Activated CD4-positive, alpha-beta T cell treated with anti-CD3 and anti-CD28 coated beads, Interleukin-10, Interleukin-2, amounts not matched to agents 100 ng/mL and 50 ng/mL, durations not matched to agents 16 hours and 8 hours (primary cell): ENCODE results near the gene ERC1.
"Not testable (repeated sequence)": the region's sequence is repeated elsewhere in the genome, so short reads cannot be mapped to it uniquely, and the experiment has no call there.

ENCODE experiments used
- DNase-seq: peaks from one replicate; pipeline ENCODE4 v3.0.0-alpha.2; 2020

Gene ERC1

DNA sequence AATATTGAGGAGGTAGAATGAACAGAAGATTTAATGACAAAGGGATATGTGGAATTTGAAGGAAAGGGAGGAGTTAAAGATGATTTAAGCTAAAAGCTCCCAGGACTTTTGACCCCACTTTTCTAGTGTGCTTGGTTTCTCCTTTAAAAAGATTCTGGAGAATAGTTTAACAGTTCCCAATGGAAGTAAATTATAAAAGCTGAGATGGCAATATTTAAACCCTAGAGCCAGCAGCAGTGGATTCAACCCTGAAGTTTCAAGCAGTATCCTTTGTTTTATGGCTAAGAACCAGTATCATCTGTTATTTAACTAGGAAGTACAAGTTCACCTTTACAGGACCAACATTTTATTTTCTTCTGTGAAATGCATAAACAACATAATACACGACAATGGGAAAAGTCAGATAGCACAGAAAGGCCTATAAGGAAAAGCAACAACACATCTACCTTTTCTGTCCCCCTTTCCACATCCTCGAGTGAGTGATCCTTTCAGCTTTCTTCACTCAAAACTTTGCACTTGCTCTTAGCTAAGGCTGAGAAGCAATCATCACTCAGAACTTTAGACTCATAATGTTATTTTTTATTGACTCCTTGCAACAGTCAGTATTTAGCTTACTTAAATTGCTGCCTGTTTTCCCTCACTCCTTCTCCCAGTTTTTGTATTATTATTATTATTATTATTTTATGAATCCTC, 338.9 kb downstream of the ERC1 start:
- no peak for DNase-seq

DNA sequence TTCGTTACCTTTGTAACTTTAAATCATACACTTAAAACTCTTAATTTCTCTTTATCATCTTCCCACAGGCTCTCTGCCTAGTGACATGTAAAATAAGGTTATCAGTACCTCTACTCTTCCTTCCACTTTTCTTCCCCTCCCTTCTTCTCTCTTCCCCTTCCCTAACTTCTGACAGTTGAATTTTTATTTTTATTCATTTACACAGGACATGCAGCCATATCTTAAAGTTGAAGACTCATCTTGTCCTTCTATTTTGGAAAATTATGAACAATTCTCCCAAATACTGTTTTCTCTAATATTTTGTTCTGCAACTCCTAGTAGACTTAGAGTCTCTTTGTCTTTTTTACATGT, 339.4 kb downstream of the ERC1 start:
- DNase-seq, result no peak

DNA sequence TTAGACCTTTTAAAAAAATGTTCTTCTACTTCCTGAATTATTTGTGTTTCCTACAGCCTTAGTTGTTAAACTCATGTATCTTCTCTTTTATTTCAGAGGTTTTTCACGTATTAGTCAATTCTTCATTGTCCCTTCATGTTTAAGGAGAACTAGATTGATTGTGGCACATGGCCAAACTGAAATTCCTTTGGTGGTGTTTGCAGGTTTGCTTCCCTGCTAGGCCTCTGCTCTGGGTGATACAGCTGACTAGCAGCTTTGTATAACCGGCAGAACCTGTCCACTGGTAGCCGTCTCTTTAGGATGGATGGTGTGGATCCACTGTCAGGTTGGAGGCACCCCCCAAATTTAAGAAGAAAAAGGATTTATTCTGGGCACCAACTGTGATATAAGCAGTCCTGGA, 341.3 kb downstream of the ERC1 start:
- no peak for DNase-seq

DNA sequence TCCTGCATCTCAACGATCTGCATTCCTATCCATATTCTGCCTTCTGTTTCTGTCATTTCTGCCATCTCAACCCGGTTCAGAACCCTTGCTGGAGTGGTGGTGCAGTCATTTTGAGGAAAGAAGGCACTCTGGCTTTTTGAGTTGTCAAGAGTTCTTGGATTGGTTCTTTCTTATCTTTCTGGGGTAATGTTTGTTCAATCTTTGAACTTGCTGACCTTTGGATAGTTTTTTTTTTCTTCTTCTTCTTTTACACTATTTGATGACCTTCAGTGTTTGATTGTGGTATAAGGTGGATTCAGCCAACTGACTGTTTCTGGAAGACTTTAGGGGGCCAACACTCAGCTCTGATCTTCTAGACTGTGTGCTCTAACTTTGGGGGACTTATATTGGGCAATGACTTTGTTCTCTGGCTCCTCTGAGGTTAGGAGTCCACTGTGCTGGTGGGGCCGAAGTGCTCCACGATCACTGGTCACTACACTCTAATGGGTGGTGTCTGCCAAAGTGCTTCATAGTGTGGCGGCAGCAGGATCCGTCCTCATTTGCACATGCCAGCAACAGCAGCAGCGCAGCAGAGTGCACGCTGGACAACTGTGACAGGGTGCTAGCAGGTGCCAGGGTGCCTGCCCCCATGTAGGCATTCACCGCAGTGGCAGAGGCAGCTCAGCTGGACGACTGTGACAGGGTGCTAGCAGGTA, 347.6 kb downstream of the ERC1 start:
- DNase-seq, result no peak

DNA sequence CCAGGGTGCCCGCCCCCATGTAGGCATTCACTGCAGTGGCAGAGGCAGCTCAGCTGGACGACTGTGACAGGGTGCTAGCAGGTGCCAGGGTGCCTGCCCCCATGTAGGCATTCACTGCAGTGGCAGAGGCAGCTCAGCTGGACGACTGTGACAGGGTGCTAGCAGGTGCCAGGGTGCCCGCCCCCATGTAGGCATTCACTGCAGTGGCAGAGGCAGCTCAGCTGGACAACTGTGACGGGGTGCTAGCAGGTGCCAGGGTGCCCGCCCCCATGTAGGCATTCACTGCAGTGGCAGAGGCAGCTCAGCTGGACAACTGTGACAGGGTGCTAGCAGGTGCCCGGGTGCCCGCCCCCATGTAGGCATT, 348.1 kb downstream of the ERC1 start:
- DNase-seq, result not testable (repeated sequence)

DNA sequence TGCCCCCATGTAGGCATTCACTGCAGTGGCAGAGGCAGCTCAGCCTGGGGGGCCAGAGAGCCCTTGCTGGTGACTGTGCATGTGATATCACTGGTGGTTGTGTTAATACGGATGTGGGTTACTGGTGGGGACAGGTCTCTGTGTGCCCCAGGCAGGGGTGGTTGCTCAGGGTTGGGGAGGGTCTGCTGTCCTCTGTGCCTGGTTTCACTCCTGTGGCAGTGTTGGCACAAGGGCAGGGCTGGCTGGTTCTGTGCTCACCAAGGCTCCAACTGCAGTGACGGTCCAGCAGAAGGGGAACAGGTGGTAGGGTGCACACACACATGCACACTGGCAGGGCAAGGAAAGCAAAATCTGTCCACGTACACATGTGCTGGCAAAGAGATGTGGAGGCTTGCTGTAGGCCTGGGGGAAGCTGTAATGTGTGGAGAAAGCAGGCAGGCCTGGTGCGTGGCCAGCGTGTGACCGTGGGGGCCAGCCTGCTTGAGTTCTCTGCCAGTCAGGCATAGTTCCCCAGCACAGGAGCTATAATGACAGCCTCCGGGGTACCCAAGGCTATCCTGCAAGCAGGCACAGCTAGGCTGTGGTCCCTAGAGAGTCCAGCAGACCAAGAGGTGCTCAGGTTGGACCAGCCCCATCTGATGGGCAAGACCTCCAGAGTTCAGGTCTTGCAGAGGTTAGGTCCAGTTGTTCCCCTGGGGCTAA, 348.7 kb downstream of the ERC1 start:
- no peak for DNase-seq

DNA sequence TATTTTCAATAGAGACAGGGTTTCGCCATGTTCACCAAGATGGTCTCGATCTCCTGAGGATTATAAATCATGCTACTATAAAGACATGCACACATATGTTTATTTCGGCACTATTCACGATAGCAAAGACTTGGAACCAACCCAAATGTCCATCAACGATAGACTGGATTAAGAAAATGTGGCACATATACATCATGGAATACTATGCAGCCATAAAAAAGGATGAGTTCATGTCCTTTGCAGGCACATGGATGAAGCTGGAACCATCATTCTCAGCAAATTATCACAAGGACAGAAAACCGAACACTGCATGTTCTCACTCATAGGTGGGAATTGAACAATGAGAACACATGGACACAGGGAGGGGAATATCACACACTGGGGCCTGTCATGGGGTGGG, 350.2 kb downstream of the ERC1 start:
- not testable (repeated sequence) for DNase-seq

DNA sequence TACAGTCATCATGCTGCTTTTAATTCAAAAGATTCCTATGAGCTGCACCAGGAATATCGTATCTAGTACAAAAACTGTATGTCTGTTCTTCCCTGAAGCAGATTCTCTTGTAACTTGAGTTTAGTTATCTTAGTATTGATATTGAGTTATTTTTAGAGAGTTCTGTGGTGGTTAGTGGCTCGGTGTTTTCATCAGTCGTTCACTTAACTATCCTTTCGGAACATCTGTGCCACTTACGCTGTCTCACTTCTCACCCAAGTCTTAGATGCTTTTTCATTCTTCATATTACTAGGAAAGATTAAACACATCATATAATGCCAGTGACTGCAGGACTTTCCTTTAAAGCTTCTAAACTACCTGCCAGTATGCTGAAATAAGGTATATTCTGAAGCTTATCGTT, 352.4 kb downstream of the ERC1 start:
- DNase-seq, result no peak

DNA sequence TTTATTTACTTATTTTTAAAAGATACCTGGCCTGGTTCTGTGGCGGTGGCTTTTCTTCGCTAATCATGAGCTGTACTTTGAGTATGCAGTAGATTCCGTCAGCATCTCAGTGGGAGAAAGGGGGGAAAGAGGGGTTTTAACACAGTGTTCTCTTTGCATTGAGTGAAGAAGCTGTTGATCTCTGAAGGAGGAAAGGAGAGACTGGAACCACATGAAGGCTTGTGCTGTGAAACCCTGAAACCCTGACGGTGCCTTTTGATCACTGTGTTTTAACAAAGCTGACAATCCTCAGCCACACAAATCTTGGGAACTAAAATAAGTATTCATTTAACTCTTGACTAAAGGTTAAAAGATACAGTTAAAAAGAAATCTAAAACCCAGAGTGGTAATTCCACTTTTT, 353.2 kb downstream of the ERC1 start:
- no peak for DNase-seq

DNA sequence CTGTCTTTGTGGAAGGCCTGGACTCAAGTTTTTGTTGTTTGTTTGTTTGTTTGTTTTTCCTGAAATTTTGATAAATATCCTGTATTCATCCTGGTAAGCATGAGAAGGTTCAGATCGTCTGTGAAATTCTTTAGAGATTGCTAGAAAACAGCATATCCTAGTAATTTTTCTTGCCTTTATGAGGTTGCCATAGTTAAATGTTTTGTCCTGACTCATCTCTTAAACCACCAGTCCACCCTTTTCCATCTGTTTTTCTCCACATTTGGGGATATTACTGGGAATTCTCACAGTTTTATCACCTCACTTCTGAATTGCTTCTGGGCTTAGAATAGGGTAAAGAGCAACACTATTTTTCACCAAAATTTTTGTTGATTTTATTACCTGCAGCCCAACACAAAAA, 355.1 kb downstream of the ERC1 start:
- DNase-seq, result no peak

DNA sequence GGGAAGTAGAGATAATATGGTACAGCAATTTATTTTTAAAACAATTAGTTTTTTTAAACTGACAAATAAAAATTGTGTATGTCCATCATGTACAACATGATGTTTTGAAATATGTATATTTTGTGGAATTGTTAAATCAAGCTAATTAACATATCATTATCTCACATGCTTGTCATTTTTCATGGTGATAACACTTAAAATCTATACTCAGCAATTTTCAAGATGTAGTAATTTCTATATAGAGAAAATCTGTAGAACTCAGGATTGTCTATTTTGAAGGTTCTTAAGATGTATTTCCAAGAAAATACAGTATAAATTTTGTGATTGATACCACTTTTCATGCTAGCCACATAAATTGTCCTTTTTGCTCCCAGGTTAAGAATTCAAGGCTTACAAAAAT, 356.3 kb downstream of the ERC1 start:
- no peak for DNase-seq

DNA sequence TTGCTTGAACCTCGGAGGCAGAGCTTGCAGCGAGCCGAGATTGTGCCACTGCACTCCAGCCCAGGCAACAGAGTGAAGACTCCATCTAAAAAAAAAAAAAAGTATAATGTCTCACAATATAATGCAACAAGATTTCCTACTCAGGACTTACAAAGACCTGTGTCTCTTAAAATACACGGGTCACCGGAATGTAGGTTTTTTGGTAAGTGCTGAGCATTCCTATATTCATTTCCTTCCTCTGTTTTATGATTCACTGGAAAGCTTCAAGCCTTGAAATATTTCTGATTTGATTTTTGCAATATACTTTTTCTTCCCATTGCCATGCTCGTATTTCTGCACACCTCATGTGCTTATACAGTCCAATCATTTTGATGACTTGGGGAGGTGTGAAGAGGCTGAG, 357.6 kb downstream of the ERC1 start:
- DNase-seq, result no peak

DNA sequence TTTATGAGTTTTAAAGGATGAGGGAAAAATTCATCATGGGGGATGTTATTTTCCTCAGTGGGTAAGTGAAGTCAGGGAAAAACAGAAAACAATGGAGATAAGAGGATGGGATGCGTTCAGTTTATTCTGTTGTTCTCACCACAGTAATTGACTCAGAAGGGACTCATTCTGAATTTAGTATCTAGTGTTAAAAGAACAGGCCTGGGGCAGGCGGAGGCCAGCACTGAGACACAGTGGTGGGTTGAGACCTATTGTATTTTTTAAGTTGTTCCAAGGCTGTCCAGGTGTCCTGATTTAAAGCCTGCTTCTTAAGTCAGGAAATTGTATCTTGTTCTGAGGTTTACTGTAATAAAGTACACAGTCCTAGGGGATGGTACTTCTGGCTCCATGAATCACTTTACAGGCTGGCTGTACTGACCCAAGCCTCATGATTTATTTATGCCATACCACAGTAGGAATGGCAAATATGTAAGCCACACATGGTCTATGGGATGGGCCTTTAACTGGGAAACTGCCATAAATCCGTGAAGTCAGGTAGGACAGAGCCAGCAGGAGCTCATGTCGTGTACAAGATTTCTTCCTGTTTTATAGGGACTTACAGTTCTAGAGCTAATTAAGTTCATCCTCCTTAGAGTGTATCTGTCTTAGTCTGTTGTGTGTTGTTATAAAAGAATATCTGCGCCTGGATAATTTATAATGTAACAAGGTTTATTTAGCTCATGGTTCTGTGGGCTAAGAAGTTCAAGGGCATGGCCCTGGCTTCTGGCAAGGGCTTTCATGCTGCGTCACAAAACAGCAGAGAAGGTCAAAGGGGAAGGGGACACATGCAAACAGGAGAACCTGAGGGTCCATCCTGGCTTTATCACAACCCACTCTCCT, 359.3 kb downstream of the ERC1 start:
- no peak for DNase-seq

DNA sequence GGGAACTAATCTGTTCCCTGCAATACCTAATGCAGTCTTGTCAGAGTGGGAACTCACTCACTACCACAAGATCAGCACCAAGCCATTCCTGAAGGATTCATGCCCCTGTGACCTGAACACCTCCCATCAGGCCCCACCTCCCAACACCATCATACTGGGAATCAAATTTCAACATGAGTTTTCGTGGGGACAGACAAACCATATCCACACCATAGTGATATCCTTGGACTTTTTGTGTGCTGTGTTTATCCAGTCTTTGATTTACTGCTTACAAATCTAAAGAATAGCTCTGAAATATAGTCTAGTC, 359.9 kb downstream of the ERC1 start:
- no peak for DNase-seq

DNA sequence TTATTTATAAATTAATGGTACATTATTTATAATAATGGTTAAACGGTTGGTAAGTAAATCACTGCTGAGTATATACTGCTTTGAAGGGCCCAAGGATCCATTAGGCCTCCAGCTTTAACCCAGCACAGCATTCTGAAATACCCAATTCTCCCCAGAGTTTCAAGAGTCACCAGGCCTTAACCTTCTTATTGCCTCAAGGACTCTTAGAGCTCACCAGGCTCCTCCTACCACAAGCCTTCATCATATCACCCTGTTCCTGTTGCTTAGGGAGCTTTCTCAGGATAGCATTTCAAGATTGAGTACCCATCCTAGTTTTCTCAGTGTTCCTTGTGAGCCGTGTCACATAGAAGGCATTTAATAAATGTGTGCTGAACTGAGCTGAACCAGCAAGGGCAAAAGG, 360.9 kb downstream of the ERC1 start:
- DNase-seq, result no peak

DNA sequence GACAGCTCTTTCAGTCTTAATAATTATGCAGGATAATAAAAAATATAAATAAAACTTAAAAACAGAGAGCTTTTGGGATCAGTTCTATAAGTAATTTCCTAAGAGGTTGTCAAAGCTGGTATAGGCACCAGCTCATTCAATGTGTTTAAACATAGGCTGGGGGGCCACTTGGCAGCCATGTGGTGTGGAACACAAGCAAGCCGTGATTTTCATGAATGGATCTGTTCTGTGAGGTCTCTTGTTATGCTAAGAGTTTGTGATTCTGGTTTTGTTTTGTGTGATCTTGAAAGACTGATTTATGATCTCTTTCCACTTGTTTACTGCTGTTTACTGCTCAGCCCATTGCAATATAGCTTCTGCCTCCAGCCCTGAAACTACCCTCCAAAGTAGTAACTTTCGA, 362.4 kb downstream of the ERC1 start:
- DNase-seq, result no peak

DNA sequence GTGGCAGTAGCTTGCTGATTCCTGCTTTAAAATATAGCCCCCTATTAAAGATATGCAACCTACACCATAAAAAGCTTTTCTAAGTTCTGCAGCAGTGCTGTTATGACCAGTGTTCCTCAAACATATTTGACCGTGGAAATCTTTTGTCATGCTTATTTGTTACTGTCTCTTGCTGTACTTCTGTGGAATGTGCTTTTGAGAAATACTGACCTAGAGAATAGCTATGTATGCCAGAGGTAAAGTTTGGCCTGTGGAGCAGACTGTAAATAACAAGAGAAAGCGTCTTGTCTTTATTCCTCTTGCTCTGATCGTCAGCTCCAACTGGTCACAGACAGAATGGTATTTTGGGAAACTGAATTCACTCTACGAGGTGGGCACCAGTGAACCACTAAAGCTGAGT, 364.4 kb downstream of the ERC1 start:
- DNase-seq, result no peak

DNA sequence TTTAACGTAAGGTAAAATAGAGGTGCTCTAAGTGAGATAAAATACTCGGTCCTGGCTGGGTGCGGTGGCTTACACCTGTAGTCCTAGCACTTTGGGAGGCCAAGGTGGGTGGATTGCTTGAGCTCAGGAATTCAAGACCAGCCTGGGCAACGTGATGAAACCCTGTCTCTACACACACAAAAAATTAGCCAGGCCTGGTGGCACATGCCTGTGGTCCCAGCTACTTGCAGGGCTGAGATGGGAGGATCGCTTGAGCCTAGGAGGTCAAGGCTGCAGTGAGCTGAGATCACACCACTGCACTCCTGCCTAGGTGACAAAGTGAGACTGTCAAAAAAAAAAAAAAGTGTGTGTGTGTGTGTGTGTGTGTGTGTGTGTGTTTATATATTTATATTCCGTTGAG, 364.8 kb downstream of the ERC1 start:
- not testable (repeated sequence) for DNase-seq

DNA sequence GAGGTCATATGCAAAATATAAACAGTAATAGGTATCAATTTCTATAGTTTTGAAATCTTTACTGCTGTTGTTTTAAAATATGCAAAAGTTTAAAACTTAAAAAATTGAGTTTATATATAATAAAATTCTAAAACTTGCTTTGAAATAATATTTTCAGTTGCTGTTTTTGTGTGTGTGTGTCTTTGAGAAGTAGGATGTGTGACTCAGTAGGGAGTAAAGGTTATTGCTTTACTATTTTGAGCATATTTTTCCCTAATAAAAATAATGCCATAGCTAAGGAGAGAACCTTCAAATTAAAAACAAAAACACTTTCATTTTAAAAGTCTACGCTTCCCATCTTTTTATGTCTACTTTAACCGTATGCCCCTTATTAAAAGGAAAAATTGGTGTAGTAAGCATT, 365.3 kb downstream of the ERC1 start:
- DNase-seq, result no peak

DNA sequence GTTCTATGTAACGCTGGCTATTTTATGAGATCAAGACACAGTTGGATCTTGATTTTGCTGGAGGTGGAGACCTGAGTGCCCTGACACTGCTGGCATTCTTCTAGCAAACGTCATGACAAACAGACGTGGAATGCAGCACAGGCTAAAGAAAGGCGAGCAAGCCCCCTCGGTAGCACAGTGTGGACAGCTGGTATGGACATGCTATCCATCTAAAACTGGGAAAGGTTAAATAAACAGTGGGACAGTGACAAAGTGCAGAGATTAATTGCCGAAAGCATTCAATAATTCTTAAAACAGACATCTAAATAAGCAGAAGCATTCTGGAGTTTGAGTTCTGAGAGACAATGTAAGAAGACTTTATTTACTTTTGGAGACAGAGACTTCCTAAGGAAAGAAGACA, 366.1 kb downstream of the ERC1 start:
- no peak for DNase-seq

DNA sequence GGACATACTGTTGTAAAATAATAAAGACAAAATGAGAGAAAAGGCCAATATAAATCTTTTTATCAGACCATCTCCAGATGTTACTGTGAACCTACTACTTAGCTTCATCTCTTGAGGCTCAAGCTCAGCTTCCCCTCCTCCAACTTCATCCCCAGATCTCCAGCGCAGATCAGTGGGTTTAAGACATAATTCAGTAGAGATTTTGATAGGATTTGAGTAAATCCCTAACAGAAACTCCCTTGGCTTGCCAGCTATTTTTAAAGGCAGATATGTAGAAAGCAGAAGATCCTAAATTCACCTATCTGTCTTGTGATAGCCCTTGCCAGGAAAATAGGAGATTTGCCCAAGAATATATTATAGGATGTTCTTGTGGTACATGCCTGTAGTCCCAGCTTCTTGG, 366.7 kb downstream of the ERC1 start:
- DNase-seq, result no peak

DNA sequence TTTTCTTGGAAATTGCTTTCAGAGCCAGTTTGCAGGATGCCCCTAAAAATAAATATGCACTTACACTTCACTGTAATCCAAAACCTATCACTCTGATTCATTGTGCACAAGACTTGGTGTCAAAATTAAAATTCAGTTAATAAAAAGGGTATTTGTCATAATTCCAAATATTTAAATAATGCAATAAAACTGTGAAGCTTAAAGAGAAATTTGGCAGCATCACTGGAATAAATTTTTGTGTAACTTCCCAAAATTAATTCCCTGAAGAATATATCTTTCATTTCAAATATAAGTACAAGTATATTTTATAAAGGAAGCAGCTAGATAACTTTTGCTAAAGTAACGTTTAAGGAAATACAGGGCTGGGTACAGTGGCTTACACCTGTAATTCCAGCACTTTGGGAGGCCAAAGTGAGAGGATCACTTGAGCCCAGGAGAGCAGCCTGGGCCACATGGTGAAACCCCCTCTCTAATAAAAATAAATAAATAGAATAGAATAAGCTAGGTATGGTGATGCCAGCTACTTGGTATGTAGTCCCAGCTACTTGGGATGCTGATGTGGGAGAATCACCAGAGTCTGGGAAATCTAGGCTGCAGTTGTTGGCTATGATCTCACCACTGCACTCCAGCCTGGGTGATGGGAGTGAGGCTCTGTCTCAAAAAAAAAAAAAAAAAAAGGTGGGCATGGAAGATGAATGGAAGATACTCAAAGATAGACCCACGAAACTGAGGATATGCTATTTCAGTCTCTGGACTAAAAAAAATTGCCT, 369.6 kb downstream of the ERC1 start:
- DNase-seq, result no peak

DNA sequence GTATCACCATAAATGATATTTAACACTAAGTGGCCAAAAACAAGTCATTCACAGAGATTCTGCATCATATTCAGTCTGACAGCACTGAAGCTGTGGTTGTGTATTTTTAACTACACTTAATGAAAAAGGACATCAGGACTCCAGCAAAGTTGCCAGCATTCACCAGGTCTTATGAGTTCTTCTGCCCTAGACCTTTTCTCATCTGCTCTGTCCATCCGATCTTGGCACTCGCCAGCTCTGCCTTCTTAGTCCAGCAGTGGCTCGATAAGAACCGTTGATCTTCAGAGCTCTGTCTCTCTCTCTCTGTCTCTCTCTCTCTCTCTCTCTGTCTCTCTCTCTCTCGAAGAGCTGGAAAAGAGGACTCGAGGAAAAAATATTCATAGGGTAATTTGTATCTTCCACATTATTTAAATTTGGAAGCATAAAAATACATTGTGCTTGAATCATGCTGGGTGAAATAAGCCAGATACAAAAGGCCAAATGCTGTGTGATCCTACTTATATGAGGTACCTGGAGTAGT, 371.2 kb downstream of the ERC1 start:
- DNase-seq, result no peak
